ENCODE data around the gene DLG2.

GRCh38 chr11:85539740-85540139, 87.4 kb downstream of the DLG2 start:
- TF ChIP-seq CTCF (conservative IDR thresholded peaks at IDR 0.05 in 1 of 2, IDR thresholded peaks at IDR 0.05 in 1 of 2; ENCODE audit: extremely low read depth in 1 of 2, insufficient read depth in 1 of 2, low read depth in 1 of 2, low read length in 2 of 2) (no peak), EZH2 (IDR thresholded peaks at IDR 0.05; ENCODE audit: borderline replicate concordance, low read length) (no peak)
